Endothelial cell (in vitro differentiated cells): ENCODE data around the gene OR10A4. TPM values are rescaled to one million over a fixed set of nuclear protein-coding genes. Genes with fewer than 3 reads are reported as not detected.

ENCODE experiments used
- DNase-seq: peaks from one replicate; pipeline ENCODE4 v3.0.0; 2021; ENCODE audit warnings: low spot score
- H3K27ac Mint-ChIP-seq: one replicate; pipeline ENCODE4 v1.8.0; 2021; ENCODE audit warnings: mixed read lengths, inconsistent platforms; ENCODE audit not compliant: unreplicated experiment
- H3K27me3 Mint-ChIP-seq: one replicate; pipeline ENCODE4 v1.8.0; 2021; ENCODE audit warnings: mild to moderate bottlenecking, moderate library complexity, mixed read lengths, inconsistent platforms; ENCODE audit not compliant: unreplicated experiment
- H3K36me3 Mint-ChIP-seq: one replicate; pipeline ENCODE4 v1.8.0; 2021; ENCODE audit warnings: mild to moderate bottlenecking, low read depth, mixed read lengths, inconsistent platforms; ENCODE audit not compliant: unreplicated experiment
- H3K4me1 Mint-ChIP-seq: one replicate; pipeline ENCODE4 v1.8.0; 2021; ENCODE audit warnings: mild to moderate bottlenecking, mixed read lengths, inconsistent platforms; ENCODE audit not compliant: unreplicated experiment
- H3K4me3 Mint-ChIP-seq: one replicate; pipeline ENCODE4 v1.8.0; 2021; ENCODE audit warnings: mild to moderate bottlenecking, mixed read lengths, inconsistent platforms; ENCODE audit not compliant: unreplicated experiment
- H3K9me3 Mint-ChIP-seq: one replicate; pipeline ENCODE4 v1.8.0; 2021; ENCODE audit warnings: mixed read lengths, inconsistent platforms; ENCODE audit not compliant: unreplicated experiment
- CTCF ChIP-seq: fragments of 200-600 bp; sonication (generic); IDR thresholded peaks from one replicate; pipeline ENCODE4 v1.5.0; 2021; ENCODE audit warnings: antibody characterized with exemption; ENCODE audit not compliant: unreplicated experiment
- long read RNA-seq: library from polyadenylated mRNA; unstranded; transcript quantifications from one replicate; pipeline ENCODE4 v2.0.0, GENCODE V29; 2020; ENCODE audit not compliant: unreplicated experiment
- total RNA-seq: library from RNA; stranded (reverse); fragmentation: NEBNext Ultra II Directional; extraction: Animal tissue kit (Norgen Biotek cat#: 25700); gene quantifications from one replicate; pipeline ENCODE4 v1.2.1, GENCODE V29; 2021; ENCODE audit not compliant: unreplicated experiment

The OR10A4 gene, protein sequence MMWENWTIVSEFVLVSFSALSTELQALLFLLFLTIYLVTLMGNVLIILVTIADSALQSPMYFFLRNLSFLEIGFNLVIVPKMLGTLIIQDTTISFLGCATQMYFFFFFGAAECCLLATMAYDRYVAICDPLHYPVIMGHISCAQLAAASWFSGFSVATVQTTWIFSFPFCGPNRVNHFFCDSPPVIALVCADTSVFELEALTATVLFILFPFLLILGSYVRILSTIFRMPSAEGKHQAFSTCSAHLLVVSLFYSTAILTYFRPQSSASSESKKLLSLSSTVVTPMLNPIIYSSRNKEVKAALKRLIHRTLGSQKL
- not detected for total RNA-seq
- long read RNA-seq, result 0 reads

DNA sequence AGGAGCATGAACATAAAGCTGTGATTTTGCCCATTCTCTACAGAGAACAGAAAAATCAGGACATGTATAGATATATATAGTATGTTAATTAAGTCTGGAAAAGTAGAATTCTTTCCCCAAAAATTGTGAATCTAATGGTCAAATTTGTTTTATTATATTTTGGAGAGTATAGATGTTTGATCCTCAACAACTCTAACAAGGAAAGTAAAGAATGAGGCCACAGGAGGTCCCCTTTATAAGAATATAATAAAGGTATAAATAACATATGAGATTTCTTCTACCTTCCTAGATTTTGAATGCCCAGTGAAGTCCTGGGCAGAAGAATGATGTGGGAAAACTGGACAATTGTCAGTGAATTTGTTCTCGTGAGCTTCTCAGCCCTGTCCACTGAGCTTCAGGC lies at the start of gene OR10A4:
Gene OR10A4, plus strand, starts transcription at position 301 of the 400 bp plus-strand sequence. Its CDS starts 23 bp downstream, at position 324.
- TF ChIP-seq CTCF, result no peak
- no peaks in the 10 kb centered on the region for H3K9me3 Mint-ChIP-seq
- no peaks in the 10 kb centered on the region for H3K4me1 Mint-ChIP-seq

GRCh38 chr11:6828103-6828502 lies 48.3 kb upstream of the OR10A4 start:
- no peaks in the 10 kb centered on the region for H3K9me3 Mint-ChIP-seq
- TF ChIP-seq CTCF, result no peak
- no peaks in the 10 kb centered on the region for H3K36me3 Mint-ChIP-seq
- H3K4me3 Mint-ChIP-seq, result no peak overlapping the region
- H3K27me3 Mint-ChIP-seq, result no peaks in the 10 kb centered on the region
- no peak overlapping the region for H3K27ac Mint-ChIP-seq
- no peak for DNase-seq
- H3K4me1 Mint-ChIP-seq, result no peaks in the 10 kb centered on the region

More for the DNA sequence above, at the start of gene OR10A4:
- no peak for DNase-seq
- no peaks in the 10 kb centered on the region for H3K27me3 Mint-ChIP-seq
- no peaks in the 10 kb centered on the region for H3K36me3 Mint-ChIP-seq
- H3K4me3 Mint-ChIP-seq, result no peak within 1 kb of the TSS
- no peak within 1 kb of the TSS for H3K27ac Mint-ChIP-seq

DNA sequence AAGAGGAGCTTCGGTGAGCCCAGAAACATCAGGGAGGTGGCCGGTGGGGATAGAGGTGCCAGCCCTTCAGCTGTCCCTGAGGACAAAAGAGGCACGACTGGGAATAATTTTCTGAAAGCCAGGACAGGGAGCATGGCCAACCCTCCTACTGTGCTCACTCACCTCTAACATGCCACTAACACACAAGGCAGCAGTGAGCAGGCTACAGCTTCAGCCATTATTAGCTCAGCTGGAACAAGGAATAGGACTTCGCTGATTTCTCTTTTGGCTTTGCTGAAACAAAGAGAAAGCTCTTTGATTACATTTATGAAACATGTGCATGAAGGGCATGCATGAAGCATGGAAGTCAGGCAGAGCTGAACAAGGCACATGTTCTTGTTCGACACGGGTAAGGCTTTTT lies 43.1 kb upstream of the OR10A4 start:
- Mint-ChIP-seq H3K4me3 (no peak overlapping the region), H3K27me3 (no peaks in the 10 kb centered on the region), H3K9me3 (no peaks in the 10 kb centered on the region), H3K27ac (no peak overlapping the region), H3K36me3 (no peaks in the 10 kb centered on the region), H3K4me1 (no peaks in the 10 kb centered on the region)
- DNase-seq, result no peak
- no peak for TF ChIP-seq CTCF

- Mint-ChIP-seq H3K4me3 (no peak overlapping the region), H3K27me3 (no peaks in the 10 kb centered on the region), H3K4me1 (no peaks in the 10 kb centered on the region), H3K9me3 (no peaks in the 10 kb centered on the region), H3K27ac (no peak overlapping the region), H3K36me3 (no peaks in the 10 kb centered on the region)
- TF ChIP-seq CTCF, result no peak
- DNase-seq, result no peak
Observed at GRCh38 chr11:6834021-6834420, 42.4 kb upstream of the OR10A4 start.

GRCh38 chr11:6841694-6842093 lies 34.7 kb upstream of the OR10A4 start:
- no peaks in the 10 kb centered on the region for H3K27me3 Mint-ChIP-seq
- peaks cover 9% of the 10 kb centered on the region for H3K4me1 Mint-ChIP-seq
- no peak for DNase-seq
- H3K27ac Mint-ChIP-seq, result no peak overlapping the region
- no peak for TF ChIP-seq CTCF
- no peak overlapping the region for H3K4me3 Mint-ChIP-seq
- peaks cover 4% of the 10 kb centered on the region for H3K9me3 Mint-ChIP-seq
- peaks cover 11% of the 10 kb centered on the region for H3K36me3 Mint-ChIP-seq
